Mammary epithelial cell (primary cell): ENCODE data around the gene CSTPP1.
"Not testable (repeated sequence)": the region's sequence is repeated elsewhere in the genome, so short reads cannot be mapped to it uniquely, and the experiment has no call there.

Experiments used
- EZH2 ChIP-seq: IDR thresholded peaks from 2 replicates; pipeline ENCODE4 v1.6.1; 2012; ENCODE audit warnings: low read length, inconsistent platforms, borderline replicate concordance
- TF ChIP-seq, protein P1 (sequence below), 2 donors: IDR thresholded peaks in 1 of 2; conservative IDR thresholded peaks in 1 of 2; 2 replicates each; pipeline ENCODE4 v1.5.1; 2011 to 2012; ENCODE audit warnings: inconsistent platforms in 2 of 2, low read length in 2 of 2, mild to moderate bottlenecking in 2 of 2, control low read depth in 1 of 2, low read depth in 1 of 2; ENCODE audit not compliant: insufficient read depth in 1 of 2; ENCODE audit errors: extremely low read depth in 1 of 2

DNA sequence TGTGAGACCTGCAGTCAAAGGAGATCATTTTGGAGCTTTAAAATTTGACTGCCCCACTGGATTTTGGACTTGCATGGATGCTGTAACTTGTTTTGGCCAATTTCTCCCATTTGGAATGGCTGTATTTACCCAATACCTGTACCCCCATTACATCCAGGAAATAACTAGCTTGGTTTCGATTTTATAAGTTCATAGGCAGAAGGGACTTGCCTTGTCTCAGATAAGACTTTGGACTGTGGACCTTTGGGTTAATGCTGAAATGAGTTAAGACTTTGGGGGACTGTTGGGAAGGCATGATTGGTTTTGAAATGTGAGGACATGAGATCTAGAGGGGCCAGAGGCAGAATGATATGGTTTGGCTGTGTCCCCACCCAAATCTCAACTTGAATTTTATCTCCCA lies 7.9 kb upstream of the CSTPP1 start:
- TF ChIP-seq, protein P1, sequence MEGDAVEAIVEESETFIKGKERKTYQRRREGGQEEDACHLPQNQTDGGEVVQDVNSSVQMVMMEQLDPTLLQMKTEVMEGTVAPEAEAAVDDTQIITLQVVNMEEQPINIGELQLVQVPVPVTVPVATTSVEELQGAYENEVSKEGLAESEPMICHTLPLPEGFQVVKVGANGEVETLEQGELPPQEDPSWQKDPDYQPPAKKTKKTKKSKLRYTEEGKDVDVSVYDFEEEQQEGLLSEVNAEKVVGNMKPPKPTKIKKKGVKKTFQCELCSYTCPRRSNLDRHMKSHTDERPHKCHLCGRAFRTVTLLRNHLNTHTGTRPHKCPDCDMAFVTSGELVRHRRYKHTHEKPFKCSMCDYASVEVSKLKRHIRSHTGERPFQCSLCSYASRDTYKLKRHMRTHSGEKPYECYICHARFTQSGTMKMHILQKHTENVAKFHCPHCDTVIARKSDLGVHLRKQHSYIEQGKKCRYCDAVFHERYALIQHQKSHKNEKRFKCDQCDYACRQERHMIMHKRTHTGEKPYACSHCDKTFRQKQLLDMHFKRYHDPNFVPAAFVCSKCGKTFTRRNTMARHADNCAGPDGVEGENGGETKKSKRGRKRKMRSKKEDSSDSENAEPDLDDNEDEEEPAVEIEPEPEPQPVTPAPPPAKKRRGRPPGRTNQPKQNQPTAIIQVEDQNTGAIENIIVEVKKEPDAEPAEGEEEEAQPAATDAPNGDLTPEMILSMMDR (conservative IDR thresholded peaks at IDR 0.05 in 1 of 2, IDR thresholded peaks at IDR 0.05 in 1 of 2; ENCODE audit: extremely low read depth in 1 of 2, insufficient read depth in 1 of 2, low read depth in 1 of 2, low read length in 2 of 2), result not testable (repeated sequence)
- not testable (repeated sequence) for TF ChIP-seq EZH2
